ENCODE results near the gene MYO5A.

Gene MYO5A

GRCh38 chr15:52351206-52351908 lies 177.3 kb downstream of the MYO5A start:
- no peak overlapping the region for H3K4me2 ChIP-seq (ENCODE audit: low read length)
- H3K79me2 ChIP-seq, result no peaks in the 10 kb centered on the region
- H3K9ac ChIP-seq, result no peak overlapping the region
- H3K27ac ChIP-seq, result no peak overlapping the region
- H3K27me3 ChIP-seq (ENCODE audit: control insufficient read depth, insufficient read depth, low read length), result no peaks in the 10 kb centered on the region
- H2AFZ ChIP-seq, result no peak overlapping the region
- H3K36me3 ChIP-seq (ENCODE audit: control insufficient read depth, insufficient read depth, low read length), result no peaks in the 10 kb centered on the region
- H3K4me1 ChIP-seq, result no peaks in the 10 kb centered on the region
- H3K9me3 ChIP-seq (ENCODE audit: control insufficient read depth, low read length), result no peaks in the 10 kb centered on the region
- no peak for TF ChIP-seq CTCF (IDR thresholded peaks at IDR 0.05)
- H3K4me3 ChIP-seq (ENCODE audit: low read depth, low read length), result no peak overlapping the region

DNA sequence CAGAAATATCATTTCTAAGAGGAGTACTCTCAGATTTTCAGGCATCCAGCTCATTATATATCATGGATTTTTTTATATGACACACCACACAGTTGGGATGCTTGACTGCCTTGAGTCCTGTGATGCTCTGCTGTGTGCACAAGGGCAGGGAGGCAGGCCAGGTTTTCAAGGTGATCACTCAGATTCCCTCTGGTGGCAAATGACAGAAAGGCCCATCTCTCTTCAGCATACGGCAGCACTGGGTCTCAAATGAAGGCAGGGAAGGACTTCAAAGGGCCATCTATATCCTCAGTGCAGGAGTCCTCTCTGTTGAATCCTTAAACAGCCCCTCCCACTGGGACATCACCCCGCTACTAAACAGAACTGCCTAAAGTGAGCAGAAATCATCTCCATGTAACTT lies 178.3 kb downstream of the MYO5A start:
- TF ChIP-seq CTCF (IDR thresholded peaks at IDR 0.05), result no peak
- Histone ChIP-seq H3K9ac (no peak overlapping the region), H3K4me2 (ENCODE audit: low read length) (no peak overlapping the region), H3K9me3 (ENCODE audit: control insufficient read depth, low read length) (no peaks in the 10 kb centered on the region), H3K4me3 (ENCODE audit: low read depth, low read length) (no peak overlapping the region), H3K36me3 (ENCODE audit: control insufficient read depth, insufficient read depth, low read length) (no peaks in the 10 kb centered on the region), H3K27me3 (ENCODE audit: control insufficient read depth, insufficient read depth, low read length) (no peaks in the 10 kb centered on the region), H3K4me1 (no peaks in the 10 kb centered on the region), H3K27ac (no peak overlapping the region), H3K79me2 (no peaks in the 10 kb centered on the region), H2AFZ (no peak overlapping the region)

DNA sequence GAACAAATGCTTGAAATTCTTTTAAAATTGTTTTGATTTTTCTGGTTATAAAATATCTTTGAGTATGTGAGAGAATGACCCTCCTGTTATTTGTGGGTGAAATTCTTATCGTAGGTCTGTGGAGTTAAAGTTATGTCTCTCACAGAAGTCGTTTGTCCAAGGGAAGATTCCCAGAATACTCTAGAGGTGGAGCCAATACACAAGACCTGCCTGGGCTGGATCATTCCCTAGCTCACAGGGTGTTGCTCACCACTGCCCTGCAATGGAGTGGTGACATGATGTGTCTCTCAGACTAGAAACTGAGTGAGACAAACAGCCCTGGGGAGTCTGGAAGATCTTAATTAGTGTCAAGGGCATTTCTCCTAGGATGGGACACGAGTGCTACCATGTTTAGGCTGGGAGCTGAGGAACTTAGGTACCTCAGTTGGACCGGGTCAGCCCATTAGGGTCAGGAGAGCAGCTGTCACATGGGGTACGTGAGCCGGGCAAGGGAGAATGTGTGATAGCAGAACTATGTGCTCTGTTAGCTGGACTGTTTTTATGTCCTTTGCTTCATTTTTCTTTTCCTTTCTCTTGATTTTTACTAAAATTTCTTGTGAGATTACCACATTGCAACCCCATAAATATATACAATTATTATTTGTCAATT lies 179.5 kb downstream of the MYO5A start:
- Histone ChIP-seq H3K79me2 (no peaks in the 10 kb centered on the region), H3K4me3 (ENCODE audit: low read depth, low read length) (no peak overlapping the region), H3K36me3 (ENCODE audit: control insufficient read depth, insufficient read depth, low read length) (no peaks in the 10 kb centered on the region), H3K27ac (no peak overlapping the region), H3K4me2 (ENCODE audit: low read length) (no peak overlapping the region), H3K9me3 (ENCODE audit: control insufficient read depth, low read length) (no peaks in the 10 kb centered on the region), H3K4me1 (no peaks in the 10 kb centered on the region), H2AFZ (no peak overlapping the region), H3K9ac (no peak overlapping the region), H3K27me3 (ENCODE audit: control insufficient read depth, insufficient read depth, low read length) (no peaks in the 10 kb centered on the region)
- no peak for TF ChIP-seq CTCF (IDR thresholded peaks at IDR 0.05)

GRCh38 chr15:52348056-52348745 lies 180.5 kb downstream of the MYO5A start:
- H3K36me3 ChIP-seq (ENCODE audit: control insufficient read depth, insufficient read depth, low read length), result no peaks in the 10 kb centered on the region
- H3K4me3 ChIP-seq (ENCODE audit: low read depth, low read length), result no peak overlapping the region
- no peak overlapping the region for H2AFZ ChIP-seq
- TF ChIP-seq CTCF (IDR thresholded peaks at IDR 0.05), result no peak
- no peak overlapping the region for H3K27ac ChIP-seq
- no peaks in the 10 kb centered on the region for H3K9me3 ChIP-seq (ENCODE audit: control insufficient read depth, low read length)
- H3K4me2 ChIP-seq (ENCODE audit: low read length), result no peak overlapping the region
- no peaks in the 10 kb centered on the region for H3K27me3 ChIP-seq (ENCODE audit: control insufficient read depth, insufficient read depth, low read length)
- no peak overlapping the region for H3K9ac ChIP-seq
- H3K79me2 ChIP-seq, result no peaks in the 10 kb centered on the region
- no peaks in the 10 kb centered on the region for H3K4me1 ChIP-seq

Data from parathyroid adenoma (tissue), 2 donors.